Omental fat pad (tissue), 4 donors: ENCODE results near the gene CD6. TPM values are rescaled to one million over a fixed set of nuclear protein-coding genes. Genes with fewer than 3 reads are reported as not detected.

Experiments
- ATAC-seq: fragments of 150-250 bp; one replicate; pipeline ENCODE4 v1.9.1; 2016; ENCODE audit warnings: mild to moderate bottlenecking, moderate library complexity; ENCODE audit not compliant: low FRiP score
- DNase-seq: peaks from one replicate; pipeline ENCODE4 v3.0.0-alpha.2; 2019; ENCODE audit warnings: low spot score
- CTCF ChIP-seq, 3 donors: fragments of 450-650 bp; IDR thresholded peaks; one replicate each; pipeline ENCODE4 v1.5.1; 2016 to 2017; ENCODE audit warnings: antibody characterized with exemption in 3 of 3, mild to moderate bottlenecking in 3 of 3, moderate library complexity in 2 of 3
- total RNA-seq, 4 donors: library from RNA; depleted of rRNA; stranded (reverse); fragments of >200 nt; gene quantifications; one replicate each; pipeline ENCODE4 v1.1.0, GENCODE V29; 2016

Gene CD6
- total RNA-seq, 4 donors from 2014 or later = 0.79 to 6.5 (median 2.2) TPM

DNA sequence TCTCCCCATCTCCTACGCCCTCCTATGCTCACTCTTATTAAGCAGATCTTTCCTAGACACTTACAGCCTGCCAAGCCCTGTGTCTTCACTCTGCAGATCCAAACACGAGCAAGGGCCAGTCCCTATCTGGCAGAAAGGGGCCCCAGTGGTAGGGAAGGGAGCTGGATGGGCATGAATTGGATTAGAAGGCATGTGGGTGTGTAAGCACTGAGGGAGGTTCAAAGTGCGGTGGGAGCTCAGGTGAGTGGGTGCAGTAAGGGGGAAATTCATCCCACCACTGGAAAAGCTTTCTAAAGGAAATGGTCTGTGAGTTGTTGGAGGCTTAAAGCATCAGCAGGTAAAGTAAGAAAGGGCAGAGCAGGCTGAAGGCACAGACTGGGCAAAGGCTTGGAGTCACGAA is 41.7 kb upstream of the CD6 start:
- DNase-seq = no peak
- ATAC-seq = no peak
- TF ChIP-seq CTCF (IDR thresholded peaks at IDR 0.05) = no peak

GRCh38 chr11:60930394-60930793 is 41.1 kb upstream of the CD6 start:
- DNase-seq (no peak), ATAC-seq (no peak)
- TF ChIP-seq CTCF (IDR thresholded peaks at IDR 0.05) = no peak

- no peak for DNase-seq
- no peak for ATAC-seq
- no peak for TF ChIP-seq CTCF (IDR thresholded peaks at IDR 0.05)
These were observed 39.6 kb upstream of the CD6 start for GRCh38 chr11:60931917-60932316.

GRCh38 chr11:60932605-60933356 is 38.7 kb upstream of the CD6 start:
- ATAC-seq (no peak), DNase-seq (no peak)
- TF ChIP-seq CTCF (IDR thresholded peaks at IDR 0.05) = no peak

DNA sequence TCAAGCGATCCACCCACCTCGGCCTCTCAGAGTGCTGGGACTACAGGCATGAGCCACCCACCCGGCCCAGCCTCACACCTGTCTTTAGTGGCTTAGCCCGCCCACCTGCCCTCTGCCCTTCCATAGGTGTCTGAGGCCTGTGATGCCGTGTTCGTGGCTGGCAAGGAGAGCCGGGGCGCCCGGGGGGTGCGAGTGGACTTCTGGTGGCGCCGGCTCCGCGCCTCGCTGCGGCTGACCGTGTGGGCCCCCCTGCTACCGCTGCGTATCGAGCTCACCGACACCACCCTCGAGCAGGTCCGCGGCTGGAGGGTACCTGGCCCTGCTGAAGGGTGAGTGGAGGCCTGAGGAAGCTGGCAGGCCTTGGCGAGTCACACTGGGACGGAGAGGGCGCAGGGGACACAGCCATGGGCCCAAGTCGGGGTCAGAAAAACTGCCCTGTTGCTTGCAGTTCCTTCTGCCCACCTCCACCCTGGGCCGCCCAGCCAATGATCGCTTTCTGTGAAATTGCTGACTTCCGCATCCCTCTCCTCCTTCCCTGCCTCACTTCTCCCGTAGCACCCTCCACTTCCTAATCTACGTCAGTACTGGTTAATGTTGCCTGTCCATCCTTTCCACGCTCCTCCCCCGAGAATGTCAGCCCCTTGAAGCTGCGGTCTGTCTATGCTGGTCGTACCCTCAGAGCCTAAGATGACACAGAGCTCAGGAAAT is 37.9 kb upstream of the CD6 start:
- TF ChIP-seq CTCF (IDR thresholded peaks at IDR 0.05) = no peak
- ATAC-seq (no peak), DNase-seq (no peak)

DNA sequence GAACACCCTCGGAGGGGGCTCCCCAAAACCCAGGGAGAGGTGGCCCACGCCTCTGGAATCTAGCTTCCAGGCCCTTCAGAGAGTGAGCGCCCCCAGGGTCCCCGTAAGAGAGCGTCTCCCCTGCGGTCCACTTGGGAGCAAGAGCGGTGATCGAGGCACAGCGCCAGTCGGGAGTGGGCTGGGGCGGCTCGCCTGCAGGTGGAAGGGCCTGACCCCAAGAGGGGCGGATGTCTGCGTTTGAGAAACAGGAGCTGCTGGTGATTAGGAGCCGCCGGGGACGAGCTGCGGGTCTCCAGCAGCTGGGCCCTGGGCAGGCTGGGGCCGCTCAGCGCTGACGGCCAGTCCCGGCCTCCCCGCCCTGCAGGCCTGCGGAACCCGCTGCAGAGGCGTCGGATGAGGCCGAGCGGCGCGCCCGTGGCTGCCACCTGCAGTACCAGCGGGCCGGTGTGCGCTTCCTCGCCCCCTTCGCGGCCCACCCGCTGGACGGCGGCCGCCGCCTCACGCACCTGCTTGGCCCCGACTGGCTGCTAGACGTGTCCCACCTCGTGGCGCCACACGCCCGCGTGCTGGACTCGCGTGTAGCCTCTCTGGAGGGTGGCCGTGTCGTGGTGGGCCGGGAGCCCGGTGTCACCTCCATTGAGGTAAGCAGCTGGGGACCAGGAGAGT is 37.2 kb upstream of the CD6 start:
- DNase-seq (no peak), ATAC-seq (no peak)
- no peak for TF ChIP-seq CTCF (IDR thresholded peaks at IDR 0.05)
